Measurements from ENCODE around the gene CAV1. TPM values are rescaled to one million over a fixed set of nuclear protein-coding genes. Genes with fewer than 3 reads are reported as not detected.

Gene CAV1
- total and polyA plus RNA-seq, 2 experiments from 2014 or later, result 0.69 to 3.2 TPM

- Histone ChIP-seq H3K4me3 (no peak overlapping the region), H3K4me1 (ENCODE audit: low read depth) (no peaks in the 10 kb centered on the region), H3K9me3 (ENCODE audit: low read depth) (no peaks in the 10 kb centered on the region), H3K36me3 (no peaks in the 10 kb centered on the region), H3K27ac (no peak overlapping the region), H3K27me3 (peaks cover 47% of the 10 kb centered on the region)
- no peak for TF ChIP-seq CTCF (IDR thresholded peaks at IDR 0.05; ENCODE audit: low read depth, low read length)
- DNase-seq (ENCODE audit: low read depth in 1 of 2, low spot score in 1 of 2), result no peak
These were observed 2.1 kb downstream of the CAV1 start for GRCh38 chr7:116526897-116527296.

GRCh38 chr7:116527521-116527920 lies 2.7 kb downstream of the CAV1 start:
- DNase-seq (ENCODE audit: low read depth in 1 of 2, low spot score in 1 of 2), result peak in 1 of 2 donors; percentile 32
- no peaks in the 10 kb centered on the region for H3K9me3 ChIP-seq (ENCODE audit: low read depth)
- no peaks in the 10 kb centered on the region for H3K4me1 ChIP-seq (ENCODE audit: low read depth)
- H3K4me3 ChIP-seq, result no peak overlapping the region
- no peak overlapping the region for H3K27ac ChIP-seq
- no peaks in the 10 kb centered on the region for H3K36me3 ChIP-seq
- no peak for TF ChIP-seq CTCF (IDR thresholded peaks at IDR 0.05; ENCODE audit: low read depth, low read length)
- H3K27me3 ChIP-seq, result peaks cover 47% of the 10 kb centered on the region

- peaks cover 47% of the 10 kb centered on the region for H3K27me3 ChIP-seq
- H3K4me1 ChIP-seq (ENCODE audit: low read depth), result no peaks in the 10 kb centered on the region
- DNase-seq (ENCODE audit: low read depth in 1 of 2, low spot score in 1 of 2), result peak in 1 of 2 donors; percentile 96
- H3K4me3 ChIP-seq, result no peak overlapping the region
- no peaks in the 10 kb centered on the region for H3K36me3 ChIP-seq
- no peak overlapping the region for H3K27ac ChIP-seq
- no peak for TF ChIP-seq CTCF (IDR thresholded peaks at IDR 0.05; ENCODE audit: low read depth, low read length)
- no peaks in the 10 kb centered on the region for H3K9me3 ChIP-seq (ENCODE audit: low read depth)
These were observed 3.4 kb downstream of the CAV1 start for GRCh38 chr7:116528008-116528789.

GRCh38 chr7:116529250-116529649 lies 4.4 kb downstream of the CAV1 start:
- no peak for DNase-seq (ENCODE audit: low read depth in 1 of 2, low spot score in 1 of 2)
- no peaks in the 10 kb centered on the region for H3K9me3 ChIP-seq (ENCODE audit: low read depth)
- peaks cover 37% of the 10 kb centered on the region for H3K27me3 ChIP-seq
- H3K4me3 ChIP-seq, result no peak overlapping the region
- no peak for TF ChIP-seq CTCF (IDR thresholded peaks at IDR 0.05; ENCODE audit: low read depth, low read length)
- H3K36me3 ChIP-seq, result no peaks in the 10 kb centered on the region
- no peaks in the 10 kb centered on the region for H3K4me1 ChIP-seq (ENCODE audit: low read depth)
- no peak overlapping the region for H3K27ac ChIP-seq

GRCh38 chr7:116530107-116530820 lies 5.4 kb downstream of the CAV1 start:
- peak in 1 of 2 donors; percentile 30 for DNase-seq (ENCODE audit: low read depth in 1 of 2, low spot score in 1 of 2)
- H3K4me3 ChIP-seq, result no peak overlapping the region
- no peaks in the 10 kb centered on the region for H3K4me1 ChIP-seq (ENCODE audit: low read depth)
- no peaks in the 10 kb centered on the region for H3K36me3 ChIP-seq
- TF ChIP-seq CTCF (IDR thresholded peaks at IDR 0.05; ENCODE audit: low read depth, low read length), result no peak
- H3K27ac ChIP-seq, result no peak overlapping the region
- peaks cover 27% of the 10 kb centered on the region for H3K27me3 ChIP-seq
- no peaks in the 10 kb centered on the region for H3K9me3 ChIP-seq (ENCODE audit: low read depth)

Measured in cardiac muscle cell (in vitro differentiated cells and primary cell).